Right renal pelvis (tissue), 4 donors: ENCODE results near the gene IRF8. TPM values are rescaled to one million over a fixed set of nuclear protein-coding genes. Genes with fewer than 3 reads are reported as not detected.
"Not testable (repeated sequence)": the region's sequence is repeated elsewhere in the genome, so short reads cannot be mapped to it uniquely, and the experiment has no call there.

Source experiments
- DNase-seq, 4 donors: peaks; one replicate each; pipeline ENCODE4 v3.0.0-alpha.2; 2013; ENCODE audit warnings: low read depth in 4 of 4, low spot score in 3 of 4, missing footprints in 1 of 4
- polyA plus RNA-seq, 4 donors: library from polyadenylated mRNA; unstranded; fragments of 120-200 nt; gene quantifications; one replicate each; pipeline ENCODE4 v1.2.1, GENCODE V29; 2013; ENCODE audit not compliant: insufficient read length in 4 of 4

The IRF8 gene
- polyA plus RNA-seq, 4 donors, result 3.9 to 6.1 (median 5.1) TPM

DNA sequence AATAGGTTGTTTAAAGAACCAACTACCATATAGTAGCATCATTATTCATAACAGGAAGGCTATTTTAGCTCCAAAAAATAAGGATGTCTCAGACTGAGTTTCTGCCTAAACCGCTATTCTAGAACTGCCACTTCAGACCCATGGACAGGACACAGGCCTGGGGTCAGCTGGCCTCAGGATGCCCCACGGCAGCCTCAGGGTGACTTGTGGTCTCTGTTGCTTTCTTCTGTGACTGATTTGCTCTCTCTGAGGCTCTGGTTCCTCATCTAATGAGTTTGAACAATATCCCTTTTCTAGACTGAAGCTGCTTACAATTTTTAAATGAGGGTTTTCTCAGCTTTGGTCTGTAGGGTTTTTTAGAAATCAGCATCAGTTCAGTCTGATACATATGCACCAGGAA, 31.8 kb upstream of the IRF8 start:
- DNase-seq, result no peak

DNA sequence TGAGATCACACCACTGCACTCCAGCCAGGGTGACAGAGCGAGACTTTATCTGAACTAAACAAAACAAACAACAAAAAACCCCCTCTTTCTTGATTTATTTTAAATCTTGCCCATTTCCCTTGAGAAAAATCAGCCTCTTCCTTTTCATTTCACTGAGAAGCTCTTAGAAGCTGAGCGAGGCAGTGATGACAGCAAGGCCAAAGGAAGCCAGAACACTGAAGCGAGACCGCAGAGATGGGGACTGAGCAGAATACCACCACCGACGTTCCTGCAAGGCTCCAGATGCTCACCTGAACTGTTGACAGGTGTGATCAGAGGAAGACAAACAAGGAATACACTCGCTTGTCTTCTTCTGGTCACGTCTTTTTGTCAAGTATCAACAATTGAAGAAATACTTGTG, 30.5 kb upstream of the IRF8 start:
- no peak for DNase-seq

DNA sequence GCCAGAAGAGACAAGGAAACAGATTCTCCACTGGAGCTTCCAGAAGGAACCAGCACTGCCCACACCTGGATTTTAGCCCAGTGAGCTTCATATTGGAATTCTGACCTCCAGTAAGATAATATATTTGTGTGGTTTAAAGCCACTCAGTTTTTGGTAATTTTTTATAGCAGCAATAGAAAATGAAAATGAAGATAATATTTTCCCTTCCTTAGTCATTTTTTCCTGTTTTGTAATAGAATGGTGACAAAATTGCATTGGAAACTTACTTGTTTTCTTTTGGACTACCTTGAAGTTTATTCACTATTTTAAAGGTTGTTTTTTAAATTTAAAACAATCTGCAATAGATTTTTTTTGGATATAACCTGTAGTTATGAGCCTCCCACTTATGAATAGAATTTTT, 29.8 kb upstream of the IRF8 start:
- no peak for DNase-seq

DNA sequence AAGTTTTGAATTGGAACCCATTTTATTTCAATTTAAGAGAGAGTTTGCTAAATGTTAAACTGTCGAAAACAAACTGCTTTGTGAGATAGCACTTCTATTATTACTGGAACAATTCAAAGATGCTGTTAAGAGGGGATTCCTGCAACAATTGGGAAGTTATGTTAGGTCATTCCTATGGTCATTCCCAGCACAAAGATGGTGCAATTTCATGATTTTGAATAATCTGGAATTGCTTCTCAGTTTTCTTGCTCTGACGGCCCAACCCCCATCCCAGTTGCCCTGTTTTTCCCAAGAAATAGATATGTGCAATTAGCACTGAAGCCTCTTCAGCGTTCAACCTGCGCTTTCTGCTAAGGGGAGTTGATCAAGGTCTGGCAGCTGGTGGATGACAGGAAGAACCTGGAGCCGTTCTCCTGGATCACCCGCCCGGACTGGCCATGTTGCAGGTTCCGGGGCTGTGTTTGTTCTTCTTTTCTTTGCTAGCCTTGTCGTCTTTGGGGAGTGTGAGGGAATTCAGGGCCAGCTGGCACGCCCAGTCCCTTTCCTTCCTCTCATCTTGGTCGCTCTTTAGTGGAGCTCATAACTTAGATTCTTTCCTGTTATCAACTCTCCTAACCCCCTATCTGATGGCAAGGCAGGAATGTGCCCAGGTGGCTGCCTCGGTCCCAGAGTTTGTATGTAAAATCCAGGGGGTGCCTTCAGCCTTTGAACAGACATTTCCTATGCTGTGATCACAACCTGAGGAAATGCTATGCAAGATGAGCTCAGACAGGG, 29.0 kb upstream of the IRF8 start:
- DNase-seq, result no peak

DNA sequence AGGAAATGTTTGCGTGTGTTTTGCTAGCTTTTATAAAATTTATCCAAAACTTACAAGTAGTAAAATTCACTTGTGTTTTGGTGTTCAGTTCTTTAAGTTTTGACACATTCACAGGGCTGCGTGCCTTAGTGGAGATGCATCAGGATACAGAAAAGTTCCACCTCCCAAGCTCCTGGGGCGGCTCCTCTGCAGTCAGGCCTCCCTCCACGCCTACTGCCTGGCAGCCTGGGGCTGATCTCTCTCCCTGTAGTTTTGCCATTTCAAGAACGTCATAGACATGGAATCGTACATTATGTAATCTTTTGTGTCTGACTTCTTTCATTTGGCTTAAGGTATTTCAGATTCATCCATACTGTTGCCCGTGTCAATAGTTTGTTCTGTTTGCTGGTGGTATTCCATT, 27.2 kb upstream of the IRF8 start:
- DNase-seq, result no peak

DNA sequence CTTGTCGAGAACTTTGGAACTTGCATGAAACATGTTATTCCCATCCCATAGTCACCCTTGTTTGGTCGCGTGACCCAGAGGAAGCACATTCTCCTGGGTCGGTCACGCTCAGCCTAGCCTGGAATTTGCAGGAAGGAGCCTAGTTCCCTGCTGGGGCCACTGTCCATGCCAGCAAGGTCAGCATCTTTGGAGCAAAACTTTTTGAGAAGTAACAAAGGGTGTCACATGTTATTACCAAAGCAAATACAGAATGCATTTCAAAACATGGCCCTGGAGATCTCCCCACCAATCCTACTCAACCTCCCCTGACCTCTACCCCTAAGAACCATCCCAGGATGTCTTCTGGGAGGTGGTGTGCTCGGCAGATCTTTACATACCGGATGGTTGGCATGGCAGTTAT, 26.2 kb upstream of the IRF8 start:
- DNase-seq, result no peak

DNA sequence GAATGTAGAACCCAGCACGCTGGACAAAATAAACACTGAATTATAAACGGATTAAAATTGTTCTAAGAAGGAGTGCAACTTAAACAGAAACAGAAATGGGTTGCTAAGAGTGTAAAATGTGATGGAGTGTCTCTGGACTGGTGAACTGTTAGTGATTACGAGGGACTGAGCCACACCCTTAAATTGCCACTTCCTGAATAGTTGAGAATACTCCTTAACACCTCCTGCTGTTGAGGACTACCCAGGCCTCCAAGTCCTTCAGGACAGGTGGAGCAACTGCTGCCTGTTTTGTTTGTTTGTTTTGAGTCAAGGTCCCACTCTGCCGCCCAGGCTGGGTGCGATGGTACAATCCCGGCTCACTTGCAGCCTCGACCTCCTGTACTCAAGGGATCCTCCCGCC, 25.8 kb upstream of the IRF8 start:
- no peak for DNase-seq

DNA sequence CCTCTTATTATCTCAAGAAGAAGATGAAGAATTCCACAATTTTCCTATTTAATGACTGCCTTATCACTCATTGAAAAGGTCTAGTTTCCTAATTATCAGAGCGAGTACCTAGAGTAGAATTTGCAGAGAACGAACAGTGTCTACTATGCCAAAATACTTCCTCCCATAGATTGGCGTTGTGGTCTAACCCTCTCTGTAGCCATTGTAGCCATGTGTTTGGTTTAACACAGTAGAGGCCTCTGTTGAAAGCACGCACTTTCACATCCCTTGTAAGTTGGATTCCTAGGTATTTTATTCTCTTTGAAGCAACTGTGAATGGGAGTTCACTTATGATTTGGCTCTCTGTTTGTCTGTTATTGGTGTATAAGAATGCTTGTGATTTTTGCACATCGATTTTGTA, 24.9 kb upstream of the IRF8 start:
- DNase-seq, result not testable (repeated sequence)

DNA sequence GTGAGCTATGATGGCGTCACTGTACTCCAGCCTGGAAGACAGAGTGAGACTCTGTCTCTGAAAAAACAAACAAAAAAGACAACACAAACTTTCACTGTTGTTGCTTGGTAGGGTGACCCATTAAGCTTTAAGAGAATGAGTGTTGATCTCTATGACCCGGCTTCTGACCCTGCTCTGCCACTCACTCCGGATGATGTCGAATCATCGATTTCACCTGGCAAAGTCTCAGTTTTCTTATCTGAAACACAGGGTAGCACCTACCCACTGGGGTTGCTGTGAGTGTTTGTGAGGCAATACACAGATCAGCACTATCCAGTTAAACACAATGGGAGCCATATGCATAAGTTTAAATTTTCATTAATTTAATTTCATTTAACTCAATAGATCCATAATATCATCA, 20.6 kb upstream of the IRF8 start:
- DNase-seq, result no peak

DNA sequence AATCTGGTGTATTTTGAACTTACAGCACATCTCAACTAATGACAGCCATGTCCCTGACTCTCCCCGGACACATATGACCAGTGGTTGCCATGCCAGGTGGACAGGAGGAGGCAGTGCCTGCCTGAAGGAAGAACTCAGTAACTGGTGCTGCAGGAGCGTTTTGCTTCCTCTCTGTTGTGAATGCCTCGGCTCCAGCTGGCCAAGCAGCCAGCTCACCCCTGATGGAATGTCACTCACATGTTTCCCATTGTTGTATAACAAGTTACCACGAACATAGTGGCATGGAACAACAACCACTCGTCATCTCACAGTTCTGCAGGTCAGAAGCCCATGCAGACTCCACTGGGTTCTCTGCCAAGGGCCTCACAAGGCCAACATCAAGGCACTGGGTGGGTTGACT, 20.1 kb upstream of the IRF8 start:
- DNase-seq, result no peak

DNA sequence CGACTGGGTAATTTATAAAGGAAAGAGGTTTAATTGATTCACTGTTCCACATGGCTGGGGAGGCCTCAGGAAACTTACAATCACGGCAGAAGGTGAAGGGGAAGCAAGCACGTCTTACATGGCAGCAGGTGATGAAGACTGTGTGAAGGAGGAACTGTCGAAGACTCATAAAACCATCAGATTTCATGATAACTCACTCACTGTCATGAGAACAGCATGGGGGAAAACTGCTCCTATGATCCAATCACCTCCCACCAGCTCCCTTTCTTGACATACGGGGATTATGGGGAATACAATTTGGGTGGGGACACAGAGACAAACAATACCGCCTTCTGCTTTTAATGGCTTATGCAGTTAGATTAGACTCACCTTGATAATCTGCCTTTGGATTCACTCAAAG, 19.4 kb upstream of the IRF8 start:
- DNase-seq, result no peak

DNA sequence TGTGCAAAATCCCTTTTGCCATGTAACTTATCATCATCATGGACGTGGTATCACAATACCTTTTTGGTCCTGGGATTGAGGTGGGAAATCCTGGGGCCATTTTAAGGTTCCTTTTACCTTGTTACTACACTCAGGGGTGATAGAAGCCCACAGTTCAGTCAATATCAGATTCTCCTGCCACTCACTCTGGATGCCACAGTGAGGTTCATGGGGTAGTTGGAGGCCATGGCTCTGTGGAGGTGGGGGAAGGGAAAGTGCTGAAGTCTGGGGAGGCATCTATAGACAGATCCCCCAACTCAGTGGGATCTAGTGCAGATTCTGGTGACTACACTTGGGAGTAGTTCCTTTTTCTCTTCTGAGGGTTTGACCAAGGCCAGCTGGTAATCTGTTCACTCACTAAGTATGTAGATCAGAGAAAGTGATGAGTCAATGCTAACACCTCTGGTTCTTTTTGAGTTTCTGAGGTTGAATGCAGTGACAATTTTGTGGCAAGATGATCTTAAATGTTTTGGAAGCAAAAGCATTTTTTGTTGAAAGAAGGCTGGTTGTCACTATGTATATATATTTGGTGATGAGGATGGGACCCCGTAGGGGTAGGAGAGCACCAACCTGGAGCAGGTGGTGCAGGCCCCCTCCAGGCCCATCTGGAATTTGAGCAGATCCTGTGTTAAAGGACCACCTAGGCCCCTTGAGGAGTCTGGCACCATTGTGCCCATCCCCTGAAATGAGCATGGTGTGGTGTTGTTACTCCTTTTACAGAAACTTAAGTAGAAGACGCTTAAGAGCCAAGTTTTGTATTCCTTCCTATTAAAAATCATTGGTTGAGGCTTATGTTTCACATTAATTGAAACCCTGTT, 18.8 kb upstream of the IRF8 start:
- DNase-seq, result no peak

DNA sequence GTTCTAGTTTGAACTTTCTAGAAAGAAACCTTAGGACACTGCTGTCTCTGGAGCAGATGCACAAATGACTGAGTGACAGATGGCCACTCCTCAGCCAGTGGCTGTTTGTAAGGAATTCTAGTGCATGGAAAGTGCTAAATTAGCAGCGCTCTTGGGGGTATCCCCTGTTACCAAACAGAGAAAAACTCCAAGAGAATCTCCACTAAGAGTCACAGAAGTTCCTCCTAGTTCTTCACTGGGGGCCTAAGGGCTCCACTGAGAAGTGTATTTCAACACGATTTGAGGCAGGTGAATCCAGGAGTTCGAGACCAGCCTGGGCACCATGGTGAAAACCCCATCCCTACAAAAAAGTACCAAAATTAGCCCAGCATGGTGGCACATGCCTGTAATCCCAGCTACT, 18.1 kb upstream of the IRF8 start:
- DNase-seq, result no peak

DNA sequence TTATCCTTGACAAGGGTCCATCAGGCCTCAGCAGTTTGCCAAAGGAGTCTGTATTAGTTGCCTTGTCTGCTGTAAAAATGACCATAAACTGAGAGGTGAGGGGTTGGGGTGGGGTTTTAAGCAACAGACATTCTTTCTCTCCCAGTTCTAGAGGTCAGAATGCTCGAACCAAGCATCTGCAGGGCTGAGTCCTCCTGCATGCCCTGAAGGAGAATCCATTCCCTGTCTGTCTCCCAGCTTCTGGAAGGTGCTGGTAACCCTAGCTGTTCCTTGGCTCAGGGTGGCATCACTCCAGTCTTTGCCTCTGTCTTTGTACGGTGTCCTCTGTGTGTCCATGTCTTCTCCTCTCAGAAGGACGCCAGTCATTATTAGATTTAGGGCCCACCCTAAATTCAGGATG, 17.5 kb upstream of the IRF8 start:
- no peak for DNase-seq

DNA sequence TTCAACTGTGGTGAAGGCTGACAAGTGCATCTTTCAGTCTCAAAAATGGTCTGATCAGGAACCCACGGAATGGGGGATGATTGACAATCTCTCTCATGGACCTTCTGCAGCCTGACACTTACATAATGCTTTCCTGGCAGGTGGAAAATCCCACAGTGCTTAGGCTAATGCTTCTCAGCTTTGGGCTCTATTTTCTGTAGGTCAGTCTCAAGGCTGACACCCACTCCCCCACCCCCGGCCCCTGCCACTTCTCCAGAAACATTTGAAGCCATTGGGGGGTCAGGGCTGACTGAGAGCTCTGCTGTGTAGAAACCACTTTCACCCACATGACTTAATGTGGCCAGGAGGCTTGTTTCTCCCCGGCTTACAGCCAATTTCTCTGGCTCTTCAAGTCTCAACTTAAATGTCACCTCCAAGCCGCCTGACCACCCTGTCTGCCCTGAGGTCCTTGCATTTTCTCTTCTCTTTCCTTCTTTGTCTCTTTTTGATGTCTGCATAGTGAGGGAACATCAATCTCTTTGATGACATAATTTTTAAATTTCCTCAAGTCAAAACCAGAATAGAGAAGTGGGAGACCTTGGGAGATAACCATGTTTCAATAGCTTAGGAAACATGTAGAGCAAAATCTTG, 16.7 kb upstream of the IRF8 start:
- no peak for DNase-seq

DNA sequence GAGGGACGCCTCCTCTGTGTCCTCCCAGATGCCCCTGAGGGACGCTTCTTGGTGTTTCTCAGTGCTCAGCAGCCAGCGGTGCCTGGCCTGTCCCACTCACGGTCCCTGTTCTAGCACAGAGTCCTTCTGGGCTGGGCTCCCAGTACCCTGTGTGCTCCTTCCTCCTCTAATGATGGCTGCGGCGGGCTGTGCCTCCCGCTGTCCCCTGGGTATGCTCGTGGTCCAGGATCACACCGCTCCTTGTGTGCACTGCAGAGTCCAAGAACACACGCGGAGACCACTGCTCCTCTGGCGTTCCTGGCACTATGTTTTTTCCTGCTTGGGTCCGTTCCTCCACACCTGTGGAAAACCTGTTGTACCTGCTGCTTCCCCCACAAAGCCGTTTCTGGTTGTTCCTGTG, 15.1 kb upstream of the IRF8 start:
- no peak for DNase-seq

DNA sequence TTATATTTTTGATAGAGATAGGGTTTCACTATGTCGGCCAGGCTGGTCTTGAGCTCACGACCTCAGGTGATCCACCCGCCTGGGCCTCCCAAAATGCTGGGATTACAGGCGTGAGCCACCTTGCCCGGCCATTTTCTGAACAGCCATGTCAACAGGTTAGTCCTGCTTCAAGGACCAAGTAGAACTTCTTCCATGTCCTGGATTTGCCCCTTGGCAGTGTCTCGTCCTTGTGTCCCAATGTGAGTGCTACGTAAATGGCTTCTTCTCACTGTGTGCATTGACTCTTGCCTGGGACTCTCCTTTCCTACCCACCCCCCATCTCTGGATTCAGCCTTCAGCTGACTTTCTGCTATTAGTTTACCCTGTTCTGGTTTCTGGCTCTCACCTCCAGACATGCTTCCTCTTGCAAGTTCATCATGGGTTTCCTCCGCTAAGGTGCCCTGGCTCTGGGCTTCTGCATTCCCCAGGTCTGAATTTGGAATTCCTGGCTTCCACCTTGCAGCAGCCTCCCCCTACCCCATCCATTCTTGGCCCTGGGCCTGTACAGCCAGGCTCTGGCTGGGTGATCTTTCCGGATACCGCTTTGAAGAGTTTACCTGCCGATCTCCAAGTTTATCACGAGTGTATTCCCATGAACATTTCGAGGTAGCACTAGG, 14.0 kb upstream of the IRF8 start:
- no peak for DNase-seq

DNA sequence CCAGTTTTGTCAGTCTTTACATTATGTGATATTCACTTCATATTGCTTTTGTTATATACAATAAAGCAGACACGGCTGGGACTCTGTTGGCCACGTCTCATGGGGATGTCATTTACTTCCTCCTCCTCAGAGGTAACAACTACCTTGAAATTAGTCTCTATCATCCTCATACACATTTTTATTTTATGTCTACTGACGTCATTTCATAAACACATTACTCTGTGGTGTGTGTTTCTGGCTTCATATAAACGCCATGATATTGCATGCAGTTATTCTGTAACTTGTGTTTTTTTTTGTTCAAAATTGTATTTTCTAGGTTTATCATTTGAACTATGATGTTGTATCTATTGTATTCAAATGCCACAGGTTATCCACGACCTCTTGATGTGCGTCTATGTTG, 13.4 kb upstream of the IRF8 start:
- no peak for DNase-seq

DNA sequence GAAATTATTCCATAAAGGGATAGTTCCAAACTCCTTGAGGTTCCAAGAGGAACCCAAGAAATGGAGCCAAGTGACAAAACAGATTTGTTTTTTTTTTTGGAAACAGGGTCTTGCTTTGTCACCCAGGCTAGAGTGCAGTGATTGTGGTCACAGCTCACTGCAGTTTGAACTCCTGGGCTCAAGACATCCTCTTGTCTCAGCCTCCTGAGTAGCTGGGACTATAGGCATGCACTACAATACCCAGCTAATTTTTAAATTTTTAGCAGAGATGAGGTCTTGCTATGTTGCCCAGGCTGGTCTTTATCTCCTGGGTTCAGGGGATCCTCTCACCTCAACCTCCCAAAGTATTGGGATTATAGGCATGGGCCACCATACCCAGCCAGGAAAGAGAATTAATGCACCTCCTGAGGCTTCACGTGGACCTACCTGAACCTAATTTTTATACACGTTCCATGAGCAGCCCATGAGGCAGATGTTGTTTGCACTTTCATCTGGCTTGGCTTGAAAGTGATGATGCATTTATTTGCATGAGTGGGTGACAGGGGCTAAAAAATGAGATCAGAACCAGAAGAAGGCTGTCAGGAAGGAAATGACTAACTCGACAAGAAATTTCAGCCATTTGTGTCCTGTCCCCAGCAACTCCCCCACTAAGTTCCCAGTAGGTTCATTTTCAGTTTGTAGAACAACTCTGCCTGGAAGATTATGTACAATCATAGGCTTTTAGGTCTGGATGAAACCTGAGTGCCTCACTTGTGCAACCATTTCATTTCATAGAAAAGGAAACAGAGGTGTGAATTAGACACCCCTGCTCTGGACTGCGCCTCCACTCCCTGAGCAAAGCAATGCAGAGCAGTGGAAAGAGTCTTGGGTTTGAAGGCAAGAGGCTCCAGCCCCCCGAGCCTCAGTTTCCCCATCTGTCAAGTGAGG, 10.3 kb upstream of the IRF8 start:
- DNase-seq, result no peak
